Retinal pigment epithelial cell (primary cell): Measurements from ENCODE around the gene SFTPD.
"Not testable (repeated sequence)": the region's sequence is repeated elsewhere in the genome, so short reads cannot be mapped to it uniquely, and the experiment has no call there.

ENCODE experiments used
- DNase-seq: peaks from one replicate; pipeline ENCODE4 v3.0.0-alpha.2; 2010; ENCODE audit warnings: low read depth
- H3K4me3 ChIP-seq: 2 replicates; pipeline ENCODE4 v1.5.1; 2011; ENCODE audit warnings: mild to moderate bottlenecking, low read length, control low read depth, moderate library complexity
- TF ChIP-seq, protein P1 (sequence below): conservative IDR thresholded peaks from 2 replicates; pipeline ENCODE4 v1.5.1; 2011; ENCODE audit warnings: low read depth, low read length, control low read depth, inconsistent platforms

SFTPD gene

GRCh38 chr10:79948976-79949722 is at the start of gene SFTPD:
TSS of gene SFTPD (minus strand) at chr10:79949105. CDS start at chr10:79946659, 2,446 bp downstream.
- DNase-seq = no peak
- no peak within 1 kb of the TSS for H3K4me3 ChIP-seq
- TF ChIP-seq, protein P1, sequence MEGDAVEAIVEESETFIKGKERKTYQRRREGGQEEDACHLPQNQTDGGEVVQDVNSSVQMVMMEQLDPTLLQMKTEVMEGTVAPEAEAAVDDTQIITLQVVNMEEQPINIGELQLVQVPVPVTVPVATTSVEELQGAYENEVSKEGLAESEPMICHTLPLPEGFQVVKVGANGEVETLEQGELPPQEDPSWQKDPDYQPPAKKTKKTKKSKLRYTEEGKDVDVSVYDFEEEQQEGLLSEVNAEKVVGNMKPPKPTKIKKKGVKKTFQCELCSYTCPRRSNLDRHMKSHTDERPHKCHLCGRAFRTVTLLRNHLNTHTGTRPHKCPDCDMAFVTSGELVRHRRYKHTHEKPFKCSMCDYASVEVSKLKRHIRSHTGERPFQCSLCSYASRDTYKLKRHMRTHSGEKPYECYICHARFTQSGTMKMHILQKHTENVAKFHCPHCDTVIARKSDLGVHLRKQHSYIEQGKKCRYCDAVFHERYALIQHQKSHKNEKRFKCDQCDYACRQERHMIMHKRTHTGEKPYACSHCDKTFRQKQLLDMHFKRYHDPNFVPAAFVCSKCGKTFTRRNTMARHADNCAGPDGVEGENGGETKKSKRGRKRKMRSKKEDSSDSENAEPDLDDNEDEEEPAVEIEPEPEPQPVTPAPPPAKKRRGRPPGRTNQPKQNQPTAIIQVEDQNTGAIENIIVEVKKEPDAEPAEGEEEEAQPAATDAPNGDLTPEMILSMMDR = no peak

- no peak for DNase-seq
- no peak overlapping the region for H3K4me3 ChIP-seq
- TF ChIP-seq, protein P1 = no peak
Measured at GRCh38 chr10:79995979-79996634, 47.2 kb upstream of the SFTPD start.

DNA sequence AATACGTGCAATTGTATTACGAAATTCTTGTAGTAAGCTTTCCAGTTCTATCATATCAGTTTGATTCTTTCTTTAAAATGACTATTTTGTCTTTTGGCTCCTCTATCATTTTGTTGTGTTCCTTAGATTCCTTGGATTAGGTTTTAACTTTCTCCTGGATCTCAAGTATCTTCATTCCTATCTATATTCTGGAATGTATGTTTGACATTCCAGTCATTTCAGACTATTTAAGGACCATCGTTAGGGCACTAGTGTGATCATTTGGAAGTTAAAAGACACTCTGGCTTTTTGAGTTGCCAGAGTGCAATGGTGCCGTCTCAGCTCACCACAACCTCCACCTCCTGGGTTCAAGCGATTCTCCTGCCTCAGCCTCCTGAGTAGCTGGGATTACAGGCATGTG is 45.7 kb upstream of the SFTPD start:
- TF ChIP-seq, protein P1 = no peak
- no peak for DNase-seq
- no peak overlapping the region for H3K4me3 ChIP-seq

DNA sequence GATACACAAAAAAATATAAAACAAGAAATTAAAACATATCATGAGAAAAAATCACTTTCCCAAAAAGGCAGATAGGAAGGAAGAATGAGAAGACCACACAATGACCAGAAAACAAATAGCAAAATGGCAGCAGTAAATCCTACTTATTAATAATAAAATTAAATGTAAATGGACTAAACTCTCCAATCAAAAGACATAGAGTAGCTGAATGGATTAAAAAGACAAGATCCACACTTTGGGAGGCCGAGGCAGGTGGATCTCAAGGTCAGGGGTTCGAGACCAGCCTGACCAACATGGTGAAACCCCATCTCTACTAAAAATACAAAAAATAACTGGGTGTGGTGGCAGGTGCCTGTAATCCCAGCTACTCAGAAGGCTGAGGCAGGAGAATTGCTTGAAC is 39.3 kb upstream of the SFTPD start:
- DNase-seq, H3K4me3 ChIP-seq: not testable (repeated sequence)

DNA sequence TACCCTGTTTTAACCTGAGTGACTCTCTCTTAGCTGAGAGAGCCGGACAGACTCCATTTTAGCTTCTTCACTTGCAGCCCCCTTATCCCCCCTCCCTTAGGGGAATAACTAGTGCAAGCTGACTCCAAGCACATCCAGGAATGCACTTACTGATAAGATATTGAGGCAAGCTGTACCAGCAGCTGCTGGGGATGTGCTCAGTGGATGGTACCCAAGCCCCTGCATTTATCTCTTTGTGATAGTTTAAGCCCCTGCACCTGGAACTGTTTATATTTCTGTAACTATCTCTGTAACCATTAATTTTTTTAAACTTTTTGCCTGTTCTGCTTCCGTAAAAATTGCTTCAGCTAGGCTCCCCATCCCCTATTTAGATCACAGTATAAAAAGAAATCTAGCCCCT is 37.8 kb upstream of the SFTPD start:
- not testable (repeated sequence) for DNase-seq, H3K4me3 ChIP-seq

- no peak for DNase-seq
- TF ChIP-seq, protein P1 = no peak
- no peak overlapping the region for H3K4me3 ChIP-seq
Measured at GRCh38 chr10:79985481-79986072, 36.7 kb upstream of the SFTPD start.

DNA sequence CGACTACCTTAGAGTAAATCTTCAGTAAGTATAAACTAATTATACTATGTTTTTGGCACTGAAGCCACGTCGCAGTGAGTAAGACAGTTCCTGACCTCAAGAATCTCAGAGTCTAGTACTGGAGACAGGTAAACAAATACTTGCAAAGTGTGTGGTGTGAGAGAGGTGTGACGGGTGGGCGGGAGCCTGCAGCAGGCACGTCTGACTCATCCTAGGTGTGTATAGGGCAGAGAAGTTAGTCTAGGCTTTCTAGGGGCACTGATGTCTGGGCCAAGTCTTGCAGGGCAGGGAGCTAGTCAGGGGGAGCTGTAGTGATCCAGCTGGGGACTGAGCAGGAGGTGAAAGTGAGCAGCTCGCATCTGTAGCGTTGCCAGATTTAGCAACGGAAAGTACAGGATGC is 35.9 kb upstream of the SFTPD start:
- no peak for DNase-seq
- TF ChIP-seq, protein P1 = no peak
- no peak overlapping the region for H3K4me3 ChIP-seq
